H7 (cell line): ENCODE data around the gene KIAA0930. TPM values are rescaled to one million over a fixed set of nuclear protein-coding genes. Genes with fewer than 3 reads are reported as not detected.

Source experiments
- DNase-seq: peaks from one replicate; pipeline ENCODE4 v3.0.0; 2012
- H3K27me3 ChIP-seq: 2 replicates; pipeline ENCODE4 v1.6.0; 2011; ENCODE audit warnings: mild to moderate bottlenecking, low read length; ENCODE audit not compliant: control insufficient read depth, insufficient read depth
- H3K36me3 ChIP-seq: replicated peaks from 2 replicates; pipeline ENCODE4 v1.5.1; 2011; ENCODE audit warnings: low read length; ENCODE audit not compliant: control insufficient read depth, insufficient read depth
- H3K4me3 ChIP-seq: 2 replicates; pipeline ENCODE4 v1.5.1; 2011; ENCODE audit warnings: low read depth, mild to moderate bottlenecking, control low read depth, low read length, moderate library complexity; ENCODE audit not compliant: insufficient read depth
- total RNA-seq: library from RNA; depleted of rRNA; stranded (reverse); fragments of >200 nt; shearing (Covaris generic); gene quantifications from 2 replicates; pipeline ENCODE4 v1.2.3, GENCODE V29; 2014; rRNA removed

Gene KIAA0930
- total RNA-seq, 1 experiment from 2014 or later: 43.9 TPM

GRCh38 chr22:45163099-45163450 is 77.6 kb downstream of the KIAA0930 start:
- Histone ChIP-seq H3K4me3 (peak overlapping the region; percentile 96), H3K36me3 (peaks cover under 1% of the 10 kb centered on the region; the same call in 1 of the 2 replicates), H3K27me3 (no peaks in the 10 kb centered on the region)
- no peak for DNase-seq

- DNase-seq: peak; percentile 8
- peaks cover 3% of the 10 kb centered on the region for H3K36me3 ChIP-seq
- H3K27me3 ChIP-seq: no peaks in the 10 kb centered on the region
- H3K4me3 ChIP-seq: peak overlapping the region; percentile 96
Measured at GRCh38 chr22:45162531-45162930, 78.2 kb downstream of the KIAA0930 start.

GRCh38 chr22:45159652-45160462 is 80.8 kb downstream of the KIAA0930 start:
- DNase-seq: peak; percentile 14
- peaks cover 6% of the 10 kb centered on the region for H3K36me3 ChIP-seq
- H3K27me3 ChIP-seq: no peaks in the 10 kb centered on the region
- H3K4me3 ChIP-seq: no peak overlapping the region

GRCh38 chr22:45157907-45158306 is 82.8 kb downstream of the KIAA0930 start:
- no peak for DNase-seq
- Histone ChIP-seq H3K4me3 (no peak overlapping the region), H3K36me3 (peaks cover 6% of the 10 kb centered on the region), H3K27me3 (no peaks in the 10 kb centered on the region)

GRCh38 chr22:45155050-45155840 is 85.4 kb downstream of the KIAA0930 start:
- Histone ChIP-seq H3K36me3 (peaks cover 6% of the 10 kb centered on the region), H3K27me3 (no peaks in the 10 kb centered on the region), H3K4me3 (no peak overlapping the region)
- no peak for DNase-seq

- H3K36me3 ChIP-seq: peaks cover 6% of the 10 kb centered on the region
- DNase-seq: no peak
- no peaks in the 10 kb centered on the region for H3K27me3 ChIP-seq
- no peak overlapping the region for H3K4me3 ChIP-seq
Measured at GRCh38 chr22:45154383-45154782, 86.3 kb downstream of the KIAA0930 start.

GRCh38 chr22:45151503-45151902 is 89.2 kb downstream of the KIAA0930 start:
- Histone ChIP-seq H3K36me3 (no peaks in the 10 kb centered on the region), H3K27me3 (no peaks in the 10 kb centered on the region), H3K4me3 (no peak overlapping the region)
- DNase-seq: no peak

- no peak for DNase-seq
- Histone ChIP-seq H3K36me3 (no peaks in the 10 kb centered on the region), H3K27me3 (no peaks in the 10 kb centered on the region), H3K4me3 (no peak overlapping the region)
Measured at GRCh38 chr22:45150139-45150538, 90.6 kb downstream of the KIAA0930 start.

- Histone ChIP-seq H3K4me3 (no peak overlapping the region), H3K27me3 (no peaks in the 10 kb centered on the region), H3K36me3 (no peaks in the 10 kb centered on the region)
- DNase-seq: no peak
Measured at GRCh38 chr22:45149671-45150070, 91.0 kb downstream of the KIAA0930 start.

- no peaks in the 10 kb centered on the region for H3K36me3 ChIP-seq
- H3K27me3 ChIP-seq: no peaks in the 10 kb centered on the region
- no peak for DNase-seq
- H3K4me3 ChIP-seq: no peak overlapping the region
Measured at GRCh38 chr22:45144916-45145315, 95.8 kb downstream of the KIAA0930 start.

- no peaks in the 10 kb centered on the region for H3K36me3 ChIP-seq
- no peak for DNase-seq
- no peaks in the 10 kb centered on the region for H3K27me3 ChIP-seq
- no peak overlapping the region for H3K4me3 ChIP-seq
Measured at GRCh38 chr22:45142376-45142775, 98.3 kb downstream of the KIAA0930 start.

Other genes starting within 250 kb of the KIAA0930 start
- 17.7 and 20.2 TPM in 2 replicates for gene PHF21B, start 230.9 kb downstream of the KIAA0930 start, total RNA-seq
- gene NUP50, start 77.0 kb downstream of the KIAA0930 start, total RNA-seq: 82.6 and 89.0 TPM in 2 replicates
- gene UPK3A, start 44.1 kb upstream of the KIAA0930 start, total RNA-seq: 0.41 TPM in 1 of 2 replicates, not detected in the other
- 15.7 and 31.1 TPM in 2 replicates for gene FAM118A, start 69.0 kb upstream of the KIAA0930 start, total RNA-seq
- gene SMC1B, start 172.7 kb upstream of the KIAA0930 start, total RNA-seq: 0.07 TPM in 1 of 2 replicates, not detected in the other
- 1.9 and 2.2 TPM in 2 replicates for gene RIBC2, start 172.8 kb upstream of the KIAA0930 start, total RNA-seq